GM12875 (cell line): ENCODE data around the gene CLK3.

Experiments used
- H3K4me3 ChIP-seq: one replicate; pipeline ENCODE4 v1.5.1; 2011; ENCODE audit warnings: low read depth, low read length, control low read depth
- CTCF ChIP-seq: IDR thresholded peaks from 2 replicates; pipeline ENCODE4 v1.5.1; 2011; ENCODE audit warnings: low read depth, mild to moderate bottlenecking, control low read depth, inconsistent platforms, low read length, moderate library complexity, borderline replicate concordance; ENCODE audit not compliant: insufficient read depth

The CLK3 gene

GRCh38 chr15:74633781-74634180, 18.1 kb downstream of the CLK3 start:
- no peak for TF ChIP-seq CTCF
- H3K4me3 ChIP-seq: no peak overlapping the region

- TF ChIP-seq CTCF: peak; percentile 91
- no peak overlapping the region for H3K4me3 ChIP-seq
Measured at GRCh38 chr15:74635228-74635627, 19.6 kb downstream of the CLK3 start.

GRCh38 chr15:74636984-74637383, 21.3 kb downstream of the CLK3 start:
- H3K4me3 ChIP-seq: no peak overlapping the region
- no peak for TF ChIP-seq CTCF

GRCh38 chr15:74641151-74641550, 25.5 kb downstream of the CLK3 start:
- no peak for TF ChIP-seq CTCF

GRCh38 chr15:74642348-74642733, 26.7 kb downstream of the CLK3 start:
- H3K4me3 ChIP-seq: no peak overlapping the region
- no peak for TF ChIP-seq CTCF

More at GRCh38 chr15:74641151-74641550, 25.5 kb downstream of the CLK3 start:
- H3K4me3 ChIP-seq: no peak overlapping the region

GRCh38 chr15:74642734-74643664, 27.4 kb downstream of the CLK3 start:
- no peak overlapping the region for H3K4me3 ChIP-seq
- no peak for TF ChIP-seq CTCF

GRCh38 chr15:74643665-74644204, 28.1 kb downstream of the CLK3 start:
- H3K4me3 ChIP-seq: no peak overlapping the region
- TF ChIP-seq CTCF: no peak
